Pancreas (tissue), 10 donors: ENCODE data around the gene COPS8. TPM values are rescaled to one million over a fixed set of nuclear protein-coding genes. Genes with fewer than 3 reads are reported as not detected.

Source experiments
- ATAC-seq, 4 donors: fragments of 200-7000 bp; cut with Tn5 transposase; one replicate each; pipeline versions ENCODE4 v1.8.0 to v1.9.1; 2020; ENCODE audit warnings: mild to moderate bottlenecking in 4 of 4, moderate library complexity in 4 of 4
- DNase-seq, 6 donors: peaks; one replicate each; pipeline ENCODE4 v3.0.0-alpha.2; 2020
- FAIRE-seq: peaks from 2 replicates; lab custom pipeline; 2012; peaks lifted over from hg19 to GRCh38; lab: Jason Lieb, UNC
- H3K27ac ChIP-seq, 4 donors: fragments of 200-600 bp; sonication (generic); 1 replicate in 3 of 4; 2 replicates in 1 of 4; pipeline versions ENCODE4 v1.5.0 to v1.8.0; 2020
- H3K27me3 ChIP-seq, 4 donors: fragments of 200-600 bp; one replicate each; pipeline ENCODE4 v1.8.0; 2021
- H3K36me3 ChIP-seq, 3 donors: fragments of 200-600 bp; sonication (generic) in 1 of 3; one replicate each; pipeline versions ENCODE4 v1.5.0 to v1.8.0; 2020 to 2021
- H3K4me1 ChIP-seq, 3 donors: fragments of 200-600 bp; one replicate each; pipeline ENCODE4 v1.8.0; 2021
- H3K4me3 ChIP-seq, 4 donors: fragments of 200-600 bp; sonication (generic) in 2 of 4; one replicate each; pipeline versions ENCODE4 v1.5.0 to v1.8.0; 2020 to 2021
- H3K9me3 ChIP-seq, 4 donors: fragments of 200-600 bp; one replicate each; pipeline ENCODE4 v1.8.0; 2021
- CTCF ChIP-seq, 4 donors: fragments of 200-600 bp; sonication (generic) in 3 of 4; IDR thresholded peaks; one replicate each; pipeline versions ENCODE4 v1.5.0 to v1.8.0; 2021; ENCODE audit warnings: antibody characterized with exemption in 4 of 4
- WGBS, 2 donors: extraction: QIAGEN DNeasy Blood & Tissue Kit; methylation state at CpG; one replicate each; pipeline ENCODE4 v1.1.7; 2013; 5-methylcytosine and 5-hydroxymethylcytosine counted together
- intact Hi-C, 3 donors: fragments of 100-400 bp; cut with DNase I; formaldehyde crosslinking; loops; one replicate each; pipeline versions ENCODE4 v1.11.1 to v1.14.2; 2022
- polyA plus RNA-seq, 2 donors: library from polyadenylated mRNA; stranded (reverse); fragments of 200-250 nt; gene quantifications; one replicate each; pipeline ENCODE4 v1.2.3, GENCODE V29; 2013
- total RNA-seq, 6 donors: library from RNA; stranded (reverse); fragmentation: NEBNext Ultra II Directional in 4 of 6; extraction: Animal tissue kit (Norgen Biotek cat#: 25700) in 4 of 6; gene quantifications; one replicate each; pipeline versions ENCODE4 v1.2.1 to v1.2.4, GENCODE V29; 2021 to 2023
- donor health status: healthy with polysubstance abuse.
- donor health status: DM: no; HTN: no; CAD: no; lungs with moderate emphysema.
- donor health status: DM: no; HTN: no; CAD: no.
- donor health status: control.
- donor health status: control.
- donor health status: Bipolar disorder and iron deficiency.
- donor health status: DM: yes; HTN: yes; CAD: no.
- donor health status: DM: no; HTN: no; CAD: no.
- donor health status: DM: no; HTN: no; CAD: no.
- donor health status: DM: yes; HTN: yes; CAD: no.

Gene COPS8
- total and polyA plus RNA-seq, 8 donors, result 7.9 to 24.1 (median 12.8) TPM

GRCh38 chr2:237068005-237068576 is 17.6 kb upstream of the COPS8 start:
- H3K36me3 ChIP-seq, result no peaks in the 10 kb centered on the region
- DNase-seq, result no peak
- no peaks in the 10 kb centered on the region for H3K27me3 ChIP-seq
- 79 to 83% methylated on average over 3 of the region's 3 CpGs for WGBS, 2 donors
- no peak overlapping the region for H3K27ac ChIP-seq
- no peak overlapping the region for H3K4me3 ChIP-seq
- H3K9me3 ChIP-seq, result no peaks in the 10 kb centered on the region
- FAIRE-seq, result no peak
- TF ChIP-seq CTCF (IDR thresholded peaks at IDR 0.05), result no peak
- intact Hi-C loops, result loop anchor here in 1 of 3 donors (10.0 kb wide), 1 partner anchor 723 kb away; no protein-coding TSS in a partner anchor
- no peak for ATAC-seq
- H3K4me1 ChIP-seq, result no peaks in the 10 kb centered on the region

GRCh38 chr2:237072067-237072931 is 13.4 kb upstream of the COPS8 start:
- peak; percentile 32 to 93 (median 76) for DNase-seq
- FAIRE-seq, result no peak
- WGBS, 2 donors, result 66 to 69% methylated on average over 24 of the region's 24 CpGs
- peak; percentile 58 to 87 (median 84) for ATAC-seq
- intact Hi-C loops, result no loop called here
- no peak overlapping the region for H3K4me3 ChIP-seq
- H3K27ac ChIP-seq, result no peak overlapping the region
- no peaks in the 10 kb centered on the region for H3K36me3 ChIP-seq
- no peaks in the 10 kb centered on the region for H3K27me3 ChIP-seq
- peaks cover 0 to 3% (median 0%) of the 10 kb centered on the region in 3 donors for H3K4me1 ChIP-seq
- H3K9me3 ChIP-seq, result no peaks in the 10 kb centered on the region
- TF ChIP-seq CTCF (IDR thresholded peaks at IDR 0.05), result peak; percentile 97 to 99 (median 98)

- intact Hi-C loops, result no loop called here
- H3K36me3 ChIP-seq, result no peaks in the 10 kb centered on the region
- FAIRE-seq, result no peak
- H3K4me1 ChIP-seq, result peaks cover 0 to 3% (median 0%) of the 10 kb centered on the region in 3 donors
- H3K27me3 ChIP-seq, result no peaks in the 10 kb centered on the region
- DNase-seq, result no peak
- no peak overlapping the region for H3K4me3 ChIP-seq
- H3K9me3 ChIP-seq, result no peaks in the 10 kb centered on the region
- H3K27ac ChIP-seq, result no peak overlapping the region
- TF ChIP-seq CTCF (IDR thresholded peaks at IDR 0.05), result no peak
- WGBS, 2 donors, result 43 to 53% methylated on average over 4 of the region's 4 CpGs
- ATAC-seq, result no peak
Measured at GRCh38 chr2:237073552-237073951, 12.1 kb upstream of the COPS8 start.

- ATAC-seq (no peak), FAIRE-seq (no peak), DNase-seq (no peak)
- TF ChIP-seq CTCF (IDR thresholded peaks at IDR 0.05), result no peak
- Histone ChIP-seq H3K27me3 (no peaks in the 10 kb centered on the region), H3K27ac (no peak overlapping the region), H3K4me1 (peaks cover 0 to 3% (median 0%) of the 10 kb centered on the region in 3 donors), H3K4me3 (no peak overlapping the region), H3K9me3 (no peaks in the 10 kb centered on the region), H3K36me3 (no peaks in the 10 kb centered on the region)
- intact Hi-C loops, result no loop called here
- WGBS, 2 donors, result 83 to 91% methylated on average over 7 of the region's 7 CpGs
Measured at GRCh38 chr2:237074211-237074993, 11.3 kb upstream of the COPS8 start.
